HEK293 (cell line): ENCODE data around the gene ACAD11.

Source experiments
- CTCF ChIA-PET: fragments of 350-600 bp; formaldehyde crosslinking; extraction: SDS; loops from one replicate; lab custom pipeline; 2021; ENCODE audit warnings: antibody characterized with exemption; lab: Yijun Ruan, JAX
- POLR2A ChIA-PET: fragments of 300-600 bp; formaldehyde crosslinking; extraction: SDS; loops from one replicate; lab custom pipeline; 2020; ENCODE audit warnings: antibody characterized with exemption, inconsistent platforms; lab: Yijun Ruan, JAX
- H3K27ac ChIP-seq: fragments of 200-500 bp; sonication (Bioruptor generic); 2 replicates; pipeline ENCODE4 v1.5.1; 2014; ENCODE audit warnings: low read depth, low read length, control low read depth, inconsistent platforms; ENCODE audit errors: extremely low read depth
- H3K36me3 ChIP-seq, 2 experiments: fragments of 200-500 bp in 1 of 2; sonication (Bioruptor generic) in 1 of 2; 1 replicate in 1 of 2; 2 replicates in 1 of 2; pipeline ENCODE4 v1.5.1; 2014 to 2017; ENCODE audit warnings: inconsistent platforms in 2 of 2, low read length in 2 of 2; ENCODE audit not compliant: control insufficient read depth in 2 of 2, insufficient read depth in 1 of 2
- H3K4me1 ChIP-seq: fragments of 200-500 bp; sonication (Bioruptor generic); 2 replicates; pipeline ENCODE4 v1.5.1; 2014; ENCODE audit warnings: mild to moderate bottlenecking, low read length, inconsistent platforms; ENCODE audit not compliant: control insufficient read depth, insufficient read depth
- H3K4me3 ChIP-seq: 2 replicates; pipeline ENCODE4 v1.5.1; 2011; ENCODE audit warnings: low read depth, mild to moderate bottlenecking, control low read depth, low read length, moderate library complexity
- H3K9me3 ChIP-seq: fragments of 200-500 bp; sonication (Bioruptor generic); 2 replicates; pipeline ENCODE4 v1.5.1; 2014; ENCODE audit warnings: low read depth, low read length, inconsistent platforms; ENCODE audit not compliant: control insufficient read depth, insufficient read depth
- ELK4 ChIP-seq: IDR thresholded peaks from 2 replicates; pipeline ENCODE4 v1.6.1; 2011; ENCODE audit warnings: mild to moderate bottlenecking, low read depth, low read length, borderline replicate concordance
- FEZF1 ChIP-seq: fragments of 450-650 bp; formaldehyde crosslinking; IDR thresholded peaks from 2 replicates; pipeline ENCODE4 v1.5.1; 2016; ENCODE audit warnings: missing biosample characterization, missing genetic modification characterization
- GFI1B ChIP-seq: fragments of 450-650 bp; formaldehyde crosslinking; IDR thresholded peaks from 2 replicates; pipeline ENCODE4 v1.5.1; 2016; ENCODE audit warnings: missing biosample characterization, missing genetic modification characterization
- MEIS1 ChIP-seq: sonication (generic); formaldehyde crosslinking; IDR thresholded peaks from 2 replicates; pipeline ENCODE4 v1.8.1; 2022; ENCODE audit warnings: missing genetic modification reagents, mild to moderate bottlenecking, borderline replicate concordance
- MYNN ChIP-seq: fragments of 450-650 bp; formaldehyde crosslinking; IDR thresholded peaks from 2 replicates; pipeline ENCODE4 v1.5.1; 2016; ENCODE audit warnings: missing biosample characterization, missing genetic modification characterization, borderline replicate concordance
- ZBTB11 ChIP-seq: fragments of 450-650 bp; formaldehyde crosslinking; conservative IDR thresholded peaks from 2 replicates; pipeline ENCODE4 v1.5.1; 2016; ENCODE audit warnings: low read depth, missing biosample characterization, missing genetic modification characterization
- ZBTB17 ChIP-seq: fragments of 450-650 bp; formaldehyde crosslinking; IDR thresholded peaks from 2 replicates; pipeline ENCODE4 v1.5.1; 2016; ENCODE audit warnings: missing biosample characterization, missing genetic modification characterization
- ZFP69B ChIP-seq: fragments of 450-650 bp; formaldehyde crosslinking; IDR thresholded peaks from 2 replicates; pipeline ENCODE4 v1.5.1; 2016; ENCODE audit warnings: missing biosample characterization, missing genetic modification characterization
- ZNF146 ChIP-seq: fragments of 450-650 bp; formaldehyde crosslinking; IDR thresholded peaks from 2 replicates; pipeline ENCODE4 v1.5.1; 2016; ENCODE audit warnings: missing biosample characterization, missing genetic modification characterization
- ZNF174 ChIP-seq: fragments of 450-650 bp; formaldehyde crosslinking; IDR thresholded peaks from 2 replicates; pipeline ENCODE4 v1.5.0; 2017; ENCODE audit warnings: missing biosample characterization, mild to moderate bottlenecking, missing genetic modification characterization
- ZNF18 ChIP-seq: fragments of 450-650 bp; formaldehyde crosslinking; IDR thresholded peaks from 2 replicates; pipeline ENCODE4 v1.5.1; 2016; ENCODE audit warnings: missing biosample characterization, missing genetic modification characterization
- ZNF211 ChIP-seq: fragments of 450-650 bp; formaldehyde crosslinking; IDR thresholded peaks from 2 replicates; pipeline ENCODE4 v1.5.1; 2016; ENCODE audit warnings: low read depth, missing biosample characterization, missing genetic modification characterization
- ZNF280C ChIP-seq: fragments of 450-650 bp; formaldehyde crosslinking; IDR thresholded peaks from 2 replicates; pipeline ENCODE4 v1.5.1; 2016; ENCODE audit warnings: missing biosample characterization, missing genetic modification characterization
- ZNF350 ChIP-seq: fragments of 450-650 bp; formaldehyde crosslinking; IDR thresholded peaks from 2 replicates; pipeline ENCODE4 v1.5.0; 2017; ENCODE audit warnings: missing biosample characterization, mild to moderate bottlenecking, missing genetic modification characterization
- ZNF521 ChIP-seq: fragments of 450-650 bp; formaldehyde crosslinking; IDR thresholded peaks from 2 replicates; pipeline ENCODE4 v1.5.1; 2017; ENCODE audit warnings: missing biosample characterization, mild to moderate bottlenecking, missing genetic modification characterization
- ZNF529 ChIP-seq: fragments of 450-650 bp; formaldehyde crosslinking; IDR thresholded peaks from 2 replicates; pipeline ENCODE4 v1.5.1; 2017; ENCODE audit warnings: missing genetic modification characterization, missing biosample characterization; ENCODE audit not compliant: insufficient replicate concordance
- ZNF548 ChIP-seq: fragments of 450-650 bp; formaldehyde crosslinking; IDR thresholded peaks from 2 replicates; pipeline ENCODE4 v1.5.1; 2016; ENCODE audit warnings: missing biosample characterization, missing genetic modification characterization
- ZNF558 ChIP-seq: fragments of 450-650 bp; formaldehyde crosslinking; IDR thresholded peaks from 2 replicates; pipeline ENCODE4 v1.5.1; 2016; ENCODE audit warnings: missing biosample characterization, missing genetic modification characterization
- ZNF561 ChIP-seq: fragments of 450-650 bp; IDR thresholded peaks from 2 replicates; pipeline ENCODE4 v1.5.1; 2018; ENCODE audit warnings: missing biosample characterization, missing genetic modification characterization, borderline replicate concordance
- ZNF776 ChIP-seq: fragments of 450-650 bp; formaldehyde crosslinking; IDR thresholded peaks from 2 replicates; pipeline ENCODE4 v1.5.0; 2017; ENCODE audit warnings: missing biosample characterization, missing genetic modification characterization, borderline replicate concordance
- TF ChIP-seq, protein P1 (sequence below): fragments of 450-650 bp; formaldehyde crosslinking; IDR thresholded peaks from 2 replicates; pipeline ENCODE4 v1.5.1; 2016; ENCODE audit warnings: missing biosample characterization, missing genetic modification characterization

Gene ACAD11

DNA sequence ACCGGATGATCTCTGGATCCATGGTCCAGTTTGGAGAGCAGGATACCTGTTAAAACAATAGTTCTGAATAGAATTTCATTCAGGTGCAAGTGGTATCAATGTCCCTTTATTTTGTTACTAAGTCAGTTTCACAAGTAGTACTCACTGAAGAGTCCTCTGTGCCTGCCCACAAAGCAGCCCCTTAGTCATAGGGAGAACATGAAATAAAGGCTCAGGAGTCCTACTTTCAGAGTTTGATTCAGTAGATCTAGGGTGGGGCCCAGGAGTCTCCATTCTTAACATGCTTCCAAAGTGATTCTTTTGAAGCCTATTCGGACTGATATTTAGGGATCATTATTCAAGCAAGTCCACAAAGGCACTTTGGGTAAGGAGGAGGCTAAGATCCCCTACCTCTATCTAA lies 142.3 kb downstream of the ACAD11 start:
- H3K4me1 ChIP-seq: no peaks in the 10 kb centered on the region
- CTCF ChIA-PET: no interaction called here
- peaks cover 4 to 75% of the 10 kb centered on the region in 2 experiments; a peak in 2 of 3 replicates for H3K36me3 ChIP-seq
- no peak overlapping the region for H3K4me3 ChIP-seq
- H3K27ac ChIP-seq: no peak overlapping the region
- no peak for TF ChIP-seq ZNF18 (tag by site-specific recombination)
- TF ChIP-seq ZNF211 (tag by site-specific recombination): no peak
- TF ChIP-seq GFI1B (tag by site-specific recombination): no peak
- no peak for TF ChIP-seq ZFP69B
- TF ChIP-seq ZNF280C: no peak
- TF ChIP-seq ZBTB17 (tag by site-specific recombination): no peak
- TF ChIP-seq ZNF561 (tag by site-specific recombination): no peak
- TF ChIP-seq MYNN (tag by site-specific recombination): no peak
- TF ChIP-seq ZBTB11 (tag by site-specific recombination): no peak
- no peak for TF ChIP-seq ZNF776 (tag by site-specific recombination)
- no peaks in the 10 kb centered on the region for H3K9me3 ChIP-seq
- POLR2A ChIA-PET: no interaction called here

GRCh38 chr3:132513057-132513456 lies 146.6 kb downstream of the ACAD11 start:
- Histone ChIP-seq H3K27ac (no peak overlapping the region), H3K4me1 (no peaks in the 10 kb centered on the region), H3K9me3 (no peaks in the 10 kb centered on the region), H3K36me3 (peaks cover 4 to 72% of the 10 kb centered on the region in 2 experiments; a peak in 2 of 3 replicates), H3K4me3 (no peak overlapping the region)
- ChIA-PET CTCF (no interaction called here), POLR2A (no interaction called here)
- TF ChIP-seq, protein P1, sequence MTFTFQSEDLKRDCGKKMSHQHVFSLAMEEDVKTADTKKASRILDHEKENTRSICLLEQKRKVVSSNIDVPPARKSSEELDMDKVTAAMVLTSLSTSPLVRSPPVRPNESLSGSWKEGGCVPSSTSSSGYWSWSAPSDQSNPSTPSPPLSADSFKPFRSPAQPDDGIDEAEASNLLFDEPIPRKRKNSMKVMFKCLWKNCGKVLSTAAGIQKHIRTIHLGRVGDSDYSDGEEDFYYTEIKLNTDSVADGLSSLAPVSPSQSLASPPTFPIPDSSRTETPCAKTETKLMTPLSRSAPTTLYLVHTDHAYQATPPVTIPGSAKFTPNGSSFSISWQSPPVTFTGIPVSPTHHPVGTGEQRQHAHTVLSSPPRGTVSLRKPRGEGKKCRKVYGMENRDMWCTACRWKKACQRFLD: no peak
- TF ChIP-seq ZNF558 (no peak), ZNF521 (tag by site-specific recombination) (no peak), ZNF174 (tag by site-specific recombination) (no peak), ZNF548 (tag by site-specific recombination) (no peak), ZNF529 (tag by site-specific recombination) (no peak), MEIS1 (CRISPR knock-in tag) (no peak), ZNF350 (tag by site-specific recombination) (no peak), ZNF18 (tag by site-specific recombination) (no peak), ZNF211 (tag by site-specific recombination) (no peak), ZBTB17 (tag by site-specific recombination) (no peak), ELK4 (no peak), FEZF1 (tag by site-specific recombination) (no peak), ZNF146 (tag by site-specific recombination) (no peak)
